ENCODE measurements around the gene SYNPO2. TPM values are rescaled to one million over a fixed set of nuclear protein-coding genes. Genes with fewer than 3 reads are reported as not detected.

SYNPO2 gene
- total RNA-seq, 1 donor from 2014 or later = 22.9 TPM

DNA sequence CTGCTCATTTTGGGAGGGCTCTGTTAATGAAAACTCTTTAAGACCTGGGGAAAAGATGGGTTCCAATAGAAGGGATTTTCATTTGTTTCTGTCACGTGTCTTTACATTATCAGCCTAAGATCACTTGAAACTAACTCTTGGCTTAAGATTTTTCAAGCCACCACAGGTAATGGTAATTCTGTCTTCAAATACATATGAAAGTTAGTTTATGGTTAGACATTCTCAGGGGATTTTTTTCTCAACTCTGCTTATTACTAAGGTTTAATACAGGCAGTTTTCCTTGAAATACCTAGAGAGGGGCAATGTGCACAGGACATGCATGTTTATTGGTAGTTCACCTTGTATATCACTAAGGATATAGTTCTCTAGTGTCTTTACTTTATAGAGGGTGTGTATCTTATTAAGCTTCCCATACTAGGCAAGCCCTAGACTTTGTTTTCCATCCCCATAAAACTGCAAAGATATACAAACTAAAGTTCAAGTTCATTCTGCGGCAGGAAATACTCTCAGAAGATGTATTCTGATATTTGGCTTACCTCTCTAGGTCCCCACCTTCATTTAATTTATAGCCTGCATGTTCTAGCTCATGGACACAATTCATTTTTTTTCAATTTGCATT, 208.7 kb downstream of the SYNPO2 start:
- Mint-ChIP-seq H3K9me3 (peaks cover 4% of the 10 kb centered on the region), H3K4me1 (ENCODE audit: unreplicated experiment) (peaks cover 19% of the 10 kb centered on the region), H3K27me3 (no peaks in the 10 kb centered on the region), H3K36me3 (no peaks in the 10 kb centered on the region), H3K27ac (no peak overlapping the region), H3K4me3 (no peak overlapping the region)
- DNase-seq (ENCODE audit: extremely low spot score, unreplicated experiment) = no peak
- TF ChIP-seq, protein P1, sequence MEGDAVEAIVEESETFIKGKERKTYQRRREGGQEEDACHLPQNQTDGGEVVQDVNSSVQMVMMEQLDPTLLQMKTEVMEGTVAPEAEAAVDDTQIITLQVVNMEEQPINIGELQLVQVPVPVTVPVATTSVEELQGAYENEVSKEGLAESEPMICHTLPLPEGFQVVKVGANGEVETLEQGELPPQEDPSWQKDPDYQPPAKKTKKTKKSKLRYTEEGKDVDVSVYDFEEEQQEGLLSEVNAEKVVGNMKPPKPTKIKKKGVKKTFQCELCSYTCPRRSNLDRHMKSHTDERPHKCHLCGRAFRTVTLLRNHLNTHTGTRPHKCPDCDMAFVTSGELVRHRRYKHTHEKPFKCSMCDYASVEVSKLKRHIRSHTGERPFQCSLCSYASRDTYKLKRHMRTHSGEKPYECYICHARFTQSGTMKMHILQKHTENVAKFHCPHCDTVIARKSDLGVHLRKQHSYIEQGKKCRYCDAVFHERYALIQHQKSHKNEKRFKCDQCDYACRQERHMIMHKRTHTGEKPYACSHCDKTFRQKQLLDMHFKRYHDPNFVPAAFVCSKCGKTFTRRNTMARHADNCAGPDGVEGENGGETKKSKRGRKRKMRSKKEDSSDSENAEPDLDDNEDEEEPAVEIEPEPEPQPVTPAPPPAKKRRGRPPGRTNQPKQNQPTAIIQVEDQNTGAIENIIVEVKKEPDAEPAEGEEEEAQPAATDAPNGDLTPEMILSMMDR (conservative IDR thresholded peaks at IDR 0.05) = no peak

- no peaks in the 10 kb centered on the region for H3K27me3 Mint-ChIP-seq
- DNase-seq (ENCODE audit: extremely low spot score, unreplicated experiment) = no peak
- H3K27ac Mint-ChIP-seq = no peak overlapping the region
- TF ChIP-seq, protein P1 (conservative IDR thresholded peaks at IDR 0.05) = no peak
- H3K4me1 Mint-ChIP-seq (ENCODE audit: unreplicated experiment) = peaks cover 20% of the 10 kb centered on the region
- H3K9me3 Mint-ChIP-seq = peaks cover 1% of the 10 kb centered on the region
- no peaks in the 10 kb centered on the region for H3K36me3 Mint-ChIP-seq
- no peak overlapping the region for H3K4me3 Mint-ChIP-seq
These were observed 209.7 kb downstream of the SYNPO2 start for GRCh38 chr4:119098306-119098705.

GRCh38 chr4:119099227-119099810, 210.7 kb downstream of the SYNPO2 start:
- TF ChIP-seq, protein P1 (conservative IDR thresholded peaks at IDR 0.05) = no peak
- no peaks in the 10 kb centered on the region for H3K9me3 Mint-ChIP-seq
- no peak overlapping the region for H3K4me3 Mint-ChIP-seq
- H3K27ac Mint-ChIP-seq = no peak overlapping the region
- H3K4me1 Mint-ChIP-seq (ENCODE audit: unreplicated experiment) = peaks cover 21% of the 10 kb centered on the region
- no peaks in the 10 kb centered on the region for H3K27me3 Mint-ChIP-seq
- DNase-seq (ENCODE audit: extremely low spot score, unreplicated experiment) = no peak
- no peaks in the 10 kb centered on the region for H3K36me3 Mint-ChIP-seq

GRCh38 chr4:119100655-119101054, 212.0 kb downstream of the SYNPO2 start:
- Mint-ChIP-seq H3K4me3 (no peak overlapping the region), H3K9me3 (no peaks in the 10 kb centered on the region), H3K27ac (no peak overlapping the region), H3K4me1 (ENCODE audit: unreplicated experiment) (peaks cover 21% of the 10 kb centered on the region), H3K27me3 (no peaks in the 10 kb centered on the region), H3K36me3 (no peaks in the 10 kb centered on the region)
- no peak for DNase-seq (ENCODE audit: extremely low spot score, unreplicated experiment)
- TF ChIP-seq, protein P1 (conservative IDR thresholded peaks at IDR 0.05) = no peak

- Mint-ChIP-seq H3K4me1 (ENCODE audit: unreplicated experiment) (peaks cover 27% of the 10 kb centered on the region), H3K9me3 (no peaks in the 10 kb centered on the region)
These were observed 214.6 kb downstream of the SYNPO2 start for GRCh38 chr4:119103263-119103662.

More at GRCh38 chr4:119103263-119103662, 214.6 kb downstream of the SYNPO2 start:
- Mint-ChIP-seq H3K27me3 (no peaks in the 10 kb centered on the region), H3K27ac (peak overlapping the region; percentile 88), H3K4me3 (no peak overlapping the region), H3K36me3 (no peaks in the 10 kb centered on the region)
- no peak for DNase-seq (ENCODE audit: extremely low spot score, unreplicated experiment)
- TF ChIP-seq, protein P1 (conservative IDR thresholded peaks at IDR 0.05) = no peak
